ENCODE data around the gene ELFN2.

DNA sequence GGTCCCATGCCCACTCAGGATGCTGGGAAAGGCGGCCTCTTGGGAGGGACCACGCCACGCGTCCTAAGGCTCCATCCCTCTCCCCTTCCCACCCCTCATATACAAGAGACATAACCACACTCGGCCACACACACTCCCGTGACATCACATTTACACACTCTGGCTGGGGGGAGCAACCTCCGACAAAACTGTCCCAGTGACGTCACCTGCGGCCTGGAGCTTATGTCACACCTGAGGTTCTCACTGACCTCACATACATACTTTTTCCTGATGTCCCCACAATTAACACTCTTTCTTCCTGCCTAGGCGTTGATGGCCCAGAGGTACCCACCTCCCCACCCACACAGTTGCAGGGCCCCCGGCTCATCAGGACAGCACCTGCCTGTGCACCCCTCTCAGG lies 1.9 kb downstream of the ELFN2 start:
- TF ChIP-seq POLR2AphosphoS5 (IDR thresholded peaks at IDR 0.05; ENCODE audit: low read depth, low read length) (no peak), POLR2A (IDR thresholded peaks at IDR 0.05; ENCODE audit: low read depth, low read length) (no peak)
